Mammary epithelial cell (primary cell): ENCODE results near the gene WDR49.

Source experiments
- CTCF ChIP-seq, 2 donors: IDR thresholded peaks in 1 of 2; conservative IDR thresholded peaks in 1 of 2; 2 replicates each; pipeline ENCODE4 v1.5.1; 2011 to 2012; ENCODE audit warnings: inconsistent platforms in 2 of 2, low read length in 2 of 2, mild to moderate bottlenecking in 2 of 2, control low read depth in 1 of 2, low read depth in 1 of 2; ENCODE audit not compliant: insufficient read depth in 1 of 2; ENCODE audit errors: extremely low read depth in 1 of 2
- EZH2 ChIP-seq: IDR thresholded peaks from 2 replicates; pipeline ENCODE4 v1.6.1; 2012; ENCODE audit warnings: low read length, inconsistent platforms, borderline replicate concordance

GRCh38 chr3:167467848-167468611, 185.7 kb downstream of the WDR49 start:
- TF ChIP-seq CTCF (conservative IDR thresholded peaks at IDR 0.05 in 1 of 2, IDR thresholded peaks at IDR 0.05 in 1 of 2; ENCODE audit: extremely low read depth in 1 of 2, insufficient read depth in 1 of 2, low read depth in 1 of 2, low read length in 2 of 2) (no peak), EZH2 (no peak)
